Amygdala (tissue), 56 donors: ENCODE measurements around the gene TRAPPC13.
A peak's percentile ranks its signal among the peaks of the same experiment; 100 is the strongest.
"Not testable (repeated sequence)": the region's sequence is repeated elsewhere in the genome, so short reads cannot be mapped to it uniquely, and the experiment has no call there.

Experiments
- DNase-seq, 56 donors: peaks; one replicate each; lab custom pipeline; 2025; lab: John Stamatoyannopoulos, UW

TRAPPC13 gene

DNA sequence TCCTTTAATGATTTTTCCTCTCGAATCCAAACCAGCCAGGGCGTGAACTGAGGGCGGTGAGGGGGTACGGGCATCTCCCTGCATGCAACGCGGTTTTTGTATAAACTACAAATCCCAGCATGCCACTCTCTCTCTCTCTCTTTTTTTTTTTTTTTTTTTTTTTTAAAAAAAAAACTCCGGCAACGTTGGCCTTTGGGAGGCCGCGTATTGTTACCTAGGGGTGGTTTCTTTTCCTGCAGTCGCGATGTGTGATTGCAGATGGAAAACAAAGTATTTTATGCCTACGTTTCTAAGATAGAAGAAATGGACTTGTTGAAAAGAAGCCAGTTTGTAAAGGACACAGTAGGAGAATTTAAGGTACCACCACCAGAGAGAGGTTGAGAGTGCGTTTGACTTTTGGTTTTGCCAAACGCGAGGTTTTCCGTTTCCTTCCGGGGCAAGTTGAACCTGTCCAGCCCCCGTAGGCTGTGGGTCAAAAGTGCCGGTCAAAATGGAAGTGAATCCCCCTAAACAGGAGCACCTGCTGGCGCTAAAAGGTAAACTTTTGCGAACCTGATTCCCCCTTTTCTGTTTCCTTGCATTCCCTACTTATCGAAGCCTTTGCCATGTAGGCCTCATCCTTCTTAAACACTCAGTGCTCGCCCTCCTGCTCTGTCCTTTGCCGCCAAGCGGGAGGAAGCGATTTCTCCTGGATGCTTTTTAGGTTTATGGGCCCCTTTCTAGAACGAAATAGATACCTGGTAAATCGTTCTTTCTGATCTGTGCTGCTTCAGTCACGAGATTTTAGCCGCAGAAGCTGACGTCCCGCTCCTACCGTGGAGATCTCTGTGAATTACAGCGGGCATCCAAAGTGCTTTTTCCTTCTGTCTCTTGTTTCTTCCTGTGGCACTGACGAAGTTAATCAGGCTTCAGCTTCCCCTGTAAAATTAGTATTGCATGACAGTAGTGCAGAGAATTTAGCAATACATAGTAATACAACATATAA lies at the start of gene TRAPPC13, which contains the start of gene SHLD3:
Gene TRAPPC13 (plus strand): TSS at position 457 of the 985 bp plus-strand sequence. CDS start 34 bp downstream, at position 491.
Gene SHLD3 (plus strand): TSS at position 457 of the 985 bp plus-strand sequence. CDS start 4,561 bp downstream, outside the sequence.
- peak in 55 of 56 donors; percentile 21 to 94 (median 78) for DNase-seq

DNA sequence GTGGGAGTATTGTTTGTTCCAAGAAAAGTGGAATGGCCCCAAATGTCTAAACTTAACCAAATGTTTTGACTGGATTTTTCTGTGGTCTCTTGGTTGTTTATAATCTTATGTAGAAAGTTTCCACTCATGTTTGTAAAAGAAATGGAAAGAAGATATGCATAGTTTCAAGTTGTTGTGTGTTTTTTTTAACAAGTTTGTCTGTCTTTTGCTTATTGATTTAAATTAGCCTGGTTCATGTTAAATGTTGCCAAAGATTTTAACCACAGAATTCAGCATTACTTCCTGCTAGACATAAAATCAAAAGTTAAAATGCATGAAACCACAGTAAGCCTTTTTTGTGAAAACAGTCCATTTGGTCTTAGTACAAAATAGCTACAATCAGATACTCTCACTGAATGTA lies 47.7 kb upstream of the TRAPPC13 start:
- DNase-seq, result no peak

DNA sequence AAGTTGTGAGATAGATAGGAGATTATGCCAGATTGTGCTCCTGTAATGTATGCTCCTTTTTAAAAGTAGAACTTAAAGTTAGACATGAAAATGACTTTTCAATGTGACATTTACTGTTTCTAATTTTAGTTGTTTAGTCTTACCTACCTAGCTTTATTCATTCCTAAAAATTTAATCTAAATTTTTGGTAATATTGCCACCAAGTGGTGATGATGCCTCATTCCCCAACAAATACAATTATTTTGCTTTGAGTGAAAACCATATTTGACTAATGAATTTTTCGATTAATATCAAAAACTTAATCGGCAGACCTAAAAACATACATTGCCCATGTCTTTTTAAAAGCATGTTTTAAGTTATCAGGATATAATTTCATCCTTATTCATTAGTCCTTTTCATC lies 36.1 kb upstream of the TRAPPC13 start:
- DNase-seq, result no peak

GRCh38 chr5:65601761-65602160 lies 23.1 kb upstream of the TRAPPC13 start:
- not testable (repeated sequence) for DNase-seq

DNA sequence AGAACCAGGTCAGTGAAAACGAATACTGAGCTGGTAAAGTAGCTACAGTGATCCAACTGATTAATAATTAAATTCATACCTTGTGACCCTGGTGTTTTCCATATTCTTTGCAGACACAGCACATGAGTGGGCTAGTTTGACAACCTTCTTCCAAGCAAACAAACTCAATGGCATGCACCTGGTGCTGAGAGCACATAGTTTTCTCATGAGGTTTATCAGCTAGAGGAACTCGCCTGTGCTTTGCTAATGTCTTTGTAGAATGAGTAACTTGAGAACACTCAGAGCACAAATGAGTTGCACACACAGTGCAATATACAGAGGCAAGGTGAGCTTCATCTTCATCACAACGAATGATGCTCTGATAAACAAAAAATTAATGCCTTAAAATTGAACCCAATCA lies 13.3 kb upstream of the TRAPPC13 start:
- no peak for DNase-seq

DNA sequence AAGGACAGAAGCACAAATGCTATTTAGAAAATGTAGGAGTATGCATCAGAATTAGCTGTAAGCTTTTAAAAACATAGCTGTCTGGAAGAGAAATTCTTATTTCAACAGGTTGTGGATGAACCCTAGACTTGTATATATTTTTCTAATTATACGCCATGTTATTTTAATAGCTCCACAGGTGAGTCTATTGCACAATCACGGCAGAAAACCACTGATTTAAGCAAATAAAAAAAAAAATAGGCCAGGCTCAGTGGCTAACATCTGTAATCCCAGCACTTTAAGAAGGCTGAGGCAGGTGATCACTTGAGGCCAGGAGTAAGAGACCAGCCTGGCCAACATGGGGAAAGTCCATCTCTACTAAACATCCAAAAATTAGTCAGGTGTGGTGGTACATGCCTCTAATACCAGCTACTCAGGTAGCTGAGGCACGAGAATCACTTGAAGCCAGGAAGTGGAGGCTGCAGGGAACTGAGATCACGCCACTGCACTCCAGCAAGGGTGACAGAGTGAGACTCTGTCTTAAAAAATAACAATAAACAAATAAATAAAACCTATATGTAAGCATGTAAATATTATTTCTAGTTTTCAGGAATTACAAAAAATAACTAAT lies 12.4 kb upstream of the TRAPPC13 start:
- no peak for DNase-seq

DNA sequence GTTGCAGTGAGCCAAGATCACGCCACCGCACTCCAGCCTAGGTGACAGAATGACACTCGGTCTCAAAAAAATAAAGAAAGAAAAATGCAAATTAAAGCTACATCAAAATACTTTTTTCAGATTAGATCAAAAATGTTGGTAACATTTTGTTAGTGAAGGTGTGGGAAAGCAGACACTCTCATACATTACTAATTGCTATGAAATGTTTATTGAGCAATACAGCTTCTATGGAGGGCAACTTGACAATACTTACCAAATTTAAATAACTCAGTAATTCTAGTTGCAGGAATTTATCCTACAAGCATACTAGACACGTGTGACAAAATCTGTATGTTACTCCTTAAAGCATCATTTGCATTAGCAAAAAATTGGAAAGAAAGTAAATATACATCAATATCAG lies 4.8 kb upstream of the TRAPPC13 start:
- DNase-seq, result no peak

GRCh38 chr5:65621961-65622360 lies 2.9 kb upstream of the TRAPPC13 start:
- DNase-seq, result not testable (repeated sequence)

DNA sequence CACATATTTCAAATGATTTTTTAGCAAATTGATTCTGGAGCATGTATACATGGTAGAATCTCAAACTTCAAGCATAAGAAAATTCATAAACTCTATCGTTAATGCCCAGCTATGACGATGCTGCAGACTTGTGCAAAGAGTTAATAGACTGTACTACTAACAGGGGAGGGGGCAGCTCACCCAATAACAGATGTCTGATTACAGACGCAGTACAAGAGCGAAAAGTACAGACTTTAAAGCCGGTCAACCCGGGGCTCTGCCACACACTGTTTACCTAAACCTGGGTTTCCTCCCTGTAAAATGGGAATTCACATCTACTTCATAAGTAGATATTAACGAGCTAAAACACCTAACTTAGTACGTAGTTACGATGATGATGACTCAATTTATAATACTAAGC lies 1.3 kb upstream of the TRAPPC13 start:
- no peak for DNase-seq

- peak; percentile 65 to 94 (median 86) for DNase-seq
Observed at GRCh38 chr5:65624025-65624570, 729 bp upstream of the TRAPPC13 start, which contains the start of gene TRIM23. Gene TRIM23, minus strand, starts transcription at chr5:65624333. Its CDS starts 59 bp downstream, at chr5:65624274.

DNA sequence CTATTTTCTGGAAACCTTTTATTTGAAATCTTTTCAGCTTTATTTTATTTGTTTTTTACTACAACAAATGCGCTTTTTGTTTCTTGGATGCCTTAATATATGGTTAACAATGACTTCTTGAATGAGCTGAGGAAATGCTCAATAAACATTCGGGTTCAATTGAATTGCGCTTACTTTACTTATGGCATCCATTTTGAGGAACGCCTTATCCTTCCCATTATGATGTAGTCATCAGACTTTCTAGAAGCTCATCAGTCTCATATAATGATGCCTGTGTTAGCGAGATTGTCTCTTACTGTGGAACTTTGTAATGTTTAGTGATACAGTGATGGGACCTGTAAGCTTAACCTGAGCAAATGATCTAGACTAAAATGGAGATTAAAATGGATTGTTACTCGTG lies 916 bp downstream of the TRAPPC13 start:
- DNase-seq, result no peak

DNA sequence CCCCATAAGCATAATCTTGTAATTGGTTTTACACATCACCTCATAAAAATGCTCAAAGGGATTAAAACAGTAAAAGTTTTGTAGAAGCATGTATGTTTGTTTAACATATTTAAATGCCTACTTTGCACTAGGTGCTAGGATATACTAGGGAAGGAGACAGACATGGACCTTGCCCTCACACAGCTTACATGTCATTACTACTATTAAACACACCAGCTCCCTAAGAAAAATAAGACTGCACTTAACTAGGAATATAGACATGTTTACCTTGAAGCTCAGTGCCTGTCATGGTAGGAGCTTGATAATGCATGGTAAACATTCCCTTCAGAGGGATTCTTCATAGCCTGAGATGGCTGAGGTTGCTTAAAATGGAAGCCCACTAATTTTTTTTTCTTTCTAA lies 6.2 kb downstream of the TRAPPC13 start:
- DNase-seq, result no peak

GRCh38 chr5:65640240-65640639 lies 15.4 kb downstream of the TRAPPC13 start:
- DNase-seq, result no peak

- no peak for DNase-seq
Observed at GRCh38 chr5:65646938-65647337, 22.1 kb downstream of the TRAPPC13 start.

- no peak for DNase-seq
Observed at GRCh38 chr5:65647941-65648340, 23.1 kb downstream of the TRAPPC13 start.

- DNase-seq, result no peak
Observed at GRCh38 chr5:65651144-65651543, 26.3 kb downstream of the TRAPPC13 start.

DNA sequence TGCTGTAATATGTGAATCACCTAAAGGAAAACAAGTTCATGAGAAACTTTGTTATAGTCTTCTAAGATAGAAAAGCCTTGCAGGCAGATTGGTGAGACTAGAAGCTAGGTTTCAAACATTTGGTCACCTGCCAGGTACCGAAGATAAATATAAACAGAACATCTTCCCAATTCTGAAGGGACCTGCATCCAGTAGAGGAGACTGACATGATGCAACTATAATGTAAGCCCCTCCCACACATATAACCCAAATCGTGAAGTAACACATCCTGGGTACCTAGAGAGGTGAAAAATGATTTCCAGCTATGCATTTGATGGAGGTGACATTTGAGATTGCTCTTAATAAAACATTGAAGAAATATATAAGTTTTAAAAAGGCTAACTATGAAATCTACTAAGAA lies 29.9 kb downstream of the TRAPPC13 start:
- no peak for DNase-seq

DNA sequence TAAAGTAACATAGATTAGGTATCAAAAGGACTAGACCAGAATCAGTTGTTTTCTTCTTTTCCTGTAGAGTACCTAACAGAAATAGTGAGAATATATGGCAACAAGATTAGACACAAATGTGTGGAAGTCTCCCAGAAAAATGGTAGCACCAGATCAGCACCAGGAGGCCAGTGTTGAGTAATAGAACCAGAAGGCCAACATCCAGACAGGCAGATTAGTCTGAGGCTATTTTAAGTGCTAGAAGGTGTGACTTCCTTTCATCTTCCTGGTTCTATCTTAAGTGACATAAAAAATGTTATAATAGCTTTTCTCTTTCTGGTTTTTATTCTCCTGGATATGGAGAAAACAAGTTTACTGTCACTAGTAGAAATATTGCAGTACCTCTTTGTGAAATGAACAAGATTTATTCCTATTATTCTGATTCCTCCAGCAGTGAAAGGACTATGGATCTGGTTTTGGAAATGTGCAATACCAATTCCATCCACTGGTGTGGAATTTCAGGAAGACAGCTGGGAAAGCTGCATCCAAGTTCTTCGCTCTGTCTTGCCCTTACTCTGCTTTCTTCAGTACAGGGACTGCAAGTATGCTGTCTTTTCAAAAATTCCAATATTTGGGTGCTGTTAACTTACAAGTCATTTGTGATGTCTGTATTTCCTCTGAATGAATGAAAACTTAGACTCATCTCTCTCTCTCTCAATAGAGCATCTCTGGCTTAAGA lies 39.1 kb downstream of the TRAPPC13 start:
- no peak for DNase-seq

- DNase-seq, result no peak
Observed at GRCh38 chr5:65668696-65669095, 43.9 kb downstream of the TRAPPC13 start.

DNA sequence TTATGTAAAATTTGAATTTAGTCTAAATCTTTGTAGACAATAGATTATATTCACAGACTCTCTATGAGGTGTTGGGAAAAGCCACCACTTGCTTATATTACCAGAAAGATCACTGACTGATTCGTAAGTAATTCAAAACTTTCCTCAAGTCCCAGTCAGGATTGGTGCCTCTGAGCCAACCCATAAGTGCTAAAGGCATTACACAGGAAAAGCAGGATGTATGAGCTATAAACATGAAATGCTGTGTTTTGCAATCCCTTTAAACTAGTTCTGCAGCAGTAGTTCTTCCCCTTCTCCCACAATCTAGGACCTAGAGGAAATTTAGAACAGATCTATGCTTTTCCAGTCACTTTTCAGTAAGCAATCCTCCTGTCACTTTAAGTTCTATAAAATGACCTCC lies 48.0 kb downstream of the TRAPPC13 start:
- no peak for DNase-seq

DNA sequence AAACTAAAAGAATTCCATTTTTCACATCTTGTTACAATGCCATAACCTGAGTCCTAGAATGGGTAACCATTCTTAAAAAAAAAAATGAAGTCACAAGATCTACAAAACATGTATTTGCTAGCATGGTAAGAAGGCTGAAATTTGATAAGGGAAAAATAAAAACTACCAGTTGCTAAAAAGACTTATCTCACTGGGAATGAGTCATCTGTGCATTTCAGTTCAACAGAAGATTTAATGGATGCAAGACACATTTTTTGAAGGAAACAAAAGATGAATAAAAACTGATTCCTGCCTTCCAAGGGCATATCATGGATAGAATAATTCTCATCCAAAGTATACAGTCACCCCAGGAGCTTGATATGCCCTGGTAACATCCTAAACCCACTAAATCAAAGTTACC lies 49.9 kb downstream of the TRAPPC13 start:
- DNase-seq, result no peak
